ENCODE data around the gene MINPP1.
"Not testable (repeated sequence)": the region's sequence is repeated elsewhere in the genome, so short reads cannot be mapped to it uniquely, and the experiment has no call there.

- not testable (repeated sequence) for TF ChIP-seq POLR2AphosphoS5 (IDR thresholded peaks at IDR 0.05); POLR2A (IDR thresholded peaks at IDR 0.05); EP300 (IDR thresholded peaks at IDR 0.05; ENCODE audit: low read depth); CTCF (IDR thresholded peaks at IDR 0.05)
Measured at GRCh38 chr10:87497386-87497785, 7.3 kb upstream of the MINPP1 start.

Data from transverse colon (tissue), 4 donors.